HepG2 (cell line): ENCODE measurements around the gene KRTAP10-2. TPM values are rescaled to one million over a fixed set of nuclear protein-coding genes. Genes with fewer than 3 reads are reported as not detected.
A peak's percentile ranks its signal among the peaks of the same experiment; 100 is the strongest.

Source experiments
- MBNL3 ChIP-seq: fragments of 250-450 bp; sonication (Bioruptor Pico); conservative IDR thresholded peaks from 2 replicates; pipeline ENCODE4 v1.8.0; 2022; ENCODE audit warnings: mild to moderate bottlenecking, inconsistent platforms
- MIXL1 ChIP-seq: IDR thresholded peaks from 2 replicates; pipeline ENCODE4 v1.6.1; 2016
- NFIB ChIP-seq: sonication (generic); formaldehyde crosslinking; IDR thresholded peaks from 2 replicates; pipeline ENCODE4 v1.9.0; 2021; ENCODE audit warnings: missing genetic modification reagents, mild to moderate bottlenecking, borderline replicate concordance
- NRL ChIP-seq: sonication (generic); formaldehyde crosslinking; IDR thresholded peaks from 2 replicates; pipeline ENCODE4 v1.5.0; 2020; ENCODE audit warnings: missing genetic modification reagents, mild to moderate bottlenecking, moderate library complexity, borderline replicate concordance
- PCBP1 ChIP-seq: fragments of 200-400 bp; formaldehyde crosslinking; IDR thresholded peaks from 2 replicates; pipeline ENCODE4 v1.6.1; 2017; ENCODE audit warnings: mild to moderate bottlenecking, low read depth, low read length, borderline replicate concordance
- SALL2 ChIP-seq: sonication (generic); formaldehyde crosslinking; IDR thresholded peaks from 2 replicates; pipeline ENCODE4 v1.8.1; 2023; ENCODE audit warnings: mild to moderate bottlenecking, missing genetic modification reagents, inconsistent platforms
- SNAPC4 ChIP-seq: sonication (generic); formaldehyde crosslinking; IDR thresholded peaks from 2 replicates; pipeline ENCODE4 v1.4.0; 2020; ENCODE audit warnings: mild to moderate bottlenecking, missing genetic modification reagents
- TRIM24 ChIP-seq: sonication (generic); formaldehyde crosslinking; IDR thresholded peaks from 2 replicates; pipeline ENCODE4 v1.8.0; 2022; ENCODE audit warnings: mild to moderate bottlenecking, missing genetic modification reagents
- ZKSCAN5 ChIP-seq: sonication (generic); formaldehyde crosslinking; IDR thresholded peaks from 2 replicates; pipeline ENCODE4 v1.5.1; 2020; ENCODE audit warnings: mild to moderate bottlenecking, missing genetic modification reagents
- ZMAT5 ChIP-seq: sonication (generic); formaldehyde crosslinking; IDR thresholded peaks from 2 replicates; pipeline ENCODE4 v1.5.0; 2020; ENCODE audit warnings: mild to moderate bottlenecking, low read depth, missing genetic modification reagents, borderline replicate concordance
- ZNF138 ChIP-seq: sonication (generic); formaldehyde crosslinking; IDR thresholded peaks from 2 replicates; pipeline ENCODE4 v1.5.0; 2020; ENCODE audit warnings: mild to moderate bottlenecking, low read depth, missing genetic modification reagents
- ZNF276 ChIP-seq: sonication (generic); formaldehyde crosslinking; IDR thresholded peaks from 2 replicates; pipeline ENCODE4 v1.4.0; 2020; ENCODE audit warnings: mild to moderate bottlenecking, low read depth, missing genetic modification reagents
- ZNF292 ChIP-seq: sonication (generic); formaldehyde crosslinking; IDR thresholded peaks from 2 replicates; pipeline ENCODE4 v1.8.1; 2022; ENCODE audit warnings: mild to moderate bottlenecking, low read depth, missing genetic modification reagents, borderline replicate concordance
- ZNF326 ChIP-seq: sonication (generic); formaldehyde crosslinking; IDR thresholded peaks from 2 replicates; pipeline ENCODE4 v1.4.0; 2020; ENCODE audit warnings: missing genetic modification reagents, borderline replicate concordance
- ZNF512 ChIP-seq: sonication (generic); formaldehyde crosslinking; IDR thresholded peaks from 2 replicates; pipeline ENCODE4 v1.4.0; 2020; ENCODE audit warnings: mild to moderate bottlenecking, missing genetic modification reagents
- ZNF577 ChIP-seq: sonication (generic); formaldehyde crosslinking; IDR thresholded peaks from 2 replicates; pipeline ENCODE4 v1.4.0; 2020; ENCODE audit warnings: mild to moderate bottlenecking, low read depth, missing genetic modification reagents, borderline replicate concordance
- ZNF652 ChIP-seq: IDR thresholded peaks from 2 replicates; pipeline ENCODE4 v1.6.1; 2016; ENCODE audit warnings: low read depth, borderline replicate concordance
- ZSCAN5A ChIP-seq: sonication (generic); formaldehyde crosslinking; IDR thresholded peaks from 2 replicates; pipeline ENCODE4 v1.8.0; 2022; ENCODE audit warnings: mild to moderate bottlenecking, missing genetic modification reagents, borderline replicate concordance
- polyA plus RNA-seq, 8 experiments: library from polyadenylated mRNA; depleted of rRNA in 3 of 8; stranded (reverse) in 7 of 8; unstranded in 1 of 8; fragments of >200 nt; fragmentation: Illumina TruSeq in 4 of 8; extraction: Trizol in 4 of 8; gene quantifications; 2 replicates each; pipeline versions ENCODE4 v1.2.1 to v1.2.3, GENCODE V29; 2011 to 2016; ENCODE audit warnings: low read depth in 4 of 8, missing spikeins in 1 of 8, mixed read lengths in 1 of 8; ENCODE audit not compliant: insufficient read depth in 1 of 8
- total RNA-seq, 5 experiments: library from RNA; depleted of rRNA; stranded (reverse); fragments of >200 nt; fragmentation: Illumina TruSeq; extraction: Trizol; gene quantifications; 2 replicates each; pipeline ENCODE4 v1.2.3, GENCODE V29; 2016; ENCODE audit warnings: low read depth in 1 of 5

Gene KRTAP10-2
- total and polyA plus RNA-seq, 2 of the 13 experiments (the other 11 are each of a cell fraction or from before 2014, with no cell fraction given) = not detected

- TF ChIP-seq ZNF276 (CRISPR knock-in tag) (no peak), ZNF577 (CRISPR knock-in tag) (no peak), ZNF652 (CRISPR knock-in tag) (no peak), SALL2 (CRISPR knock-in tag) (0 out of 2 replicates have a peak, but pooled peaks have one; percentile 15), ZNF138 (CRISPR knock-in tag) (0 out of 2 replicates have a peak, but pooled peaks have one; percentile 37), MBNL3 (no peak), NFIB (CRISPR knock-in tag) (no peak), MIXL1 (CRISPR knock-in tag) (peak; percentile 63; the same call in 1 of the 2 replicates), NRL (no peak), SNAPC4 (CRISPR knock-in tag) (no peak), ZKSCAN5 (CRISPR knock-in tag) (no peak), ZNF292 (no peak), PCBP1 (no peak), ZMAT5 (no peak), ZNF326 (CRISPR knock-in tag) (no peak), TRIM24 (CRISPR knock-in tag) (no peak), ZNF512 (CRISPR knock-in tag) (no peak), ZSCAN5A (no peak)
These were observed 45.5 kb downstream of the KRTAP10-2 start (continued) for GRCh38 chr21:44505673-44506278.
